HG02970 (cell line): ENCODE data around the gene TOP2B.

Experiments used
- ATAC-seq: cut with Tn5 transposase; IDR thresholded peaks from one replicate; pipeline ENCODE4 v1.9.1; 2021; ENCODE audit warnings: mild to moderate bottlenecking, moderate library complexity, moderate number of reproducible peaks; ENCODE audit not compliant: unreplicated experiment, low FRiP score

The TOP2B gene

GRCh38 chr3:25567388-25567787, 97.3 kb downstream of the TOP2B start:
- no peak for ATAC-seq

- no peak for ATAC-seq
Observed at GRCh38 chr3:25566358-25566920, 98.3 kb downstream of the TOP2B start.

DNA sequence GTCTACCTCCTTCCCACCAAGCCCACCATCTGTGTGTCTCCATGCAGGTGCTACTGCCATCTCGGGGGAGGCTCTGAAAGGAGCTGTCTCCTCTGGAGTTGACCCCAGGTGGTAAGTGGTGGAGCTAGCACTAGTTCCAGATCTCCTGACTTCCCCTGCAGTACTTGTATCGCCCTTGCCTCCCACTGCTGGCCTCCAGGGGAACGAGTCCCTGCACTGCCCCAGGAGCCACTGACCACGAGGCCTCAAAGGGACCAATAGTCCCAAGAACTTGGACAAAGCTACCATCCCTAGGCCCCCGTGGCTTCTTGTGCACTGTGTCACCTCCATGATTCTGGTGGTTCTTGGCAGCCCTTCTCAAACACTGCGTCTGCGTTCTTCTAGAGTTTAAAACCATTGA, 98.9 kb downstream of the TOP2B start:
- ATAC-seq, result no peak

GRCh38 chr3:25564075-25564474, 100.6 kb downstream of the TOP2B start:
- no peak for ATAC-seq

GRCh38 chr3:25563601-25564000, 101.1 kb downstream of the TOP2B start:
- ATAC-seq, result no peak

DNA sequence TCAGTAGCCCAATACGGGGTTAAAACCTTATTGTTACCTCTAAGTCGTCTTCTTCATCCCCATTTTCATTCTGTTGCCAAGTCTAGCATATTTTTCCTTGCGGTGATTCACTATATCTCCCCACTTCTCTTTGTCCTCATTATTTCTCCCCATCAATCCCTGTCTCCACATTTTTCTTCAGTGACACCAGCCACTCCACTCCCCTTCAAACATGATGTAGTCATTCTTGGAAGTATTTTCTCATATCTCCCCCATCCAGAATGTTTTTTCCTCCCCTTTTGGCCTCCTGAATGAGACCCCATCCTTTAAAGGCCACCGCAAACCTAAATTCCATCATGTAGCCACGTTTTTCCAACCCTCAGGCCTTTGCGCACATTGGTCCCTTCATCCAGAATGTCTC, 105.9 kb downstream of the TOP2B start:
- no peak for ATAC-seq

- ATAC-seq, result no peak
Observed at GRCh38 chr3:25558121-25558520, 106.6 kb downstream of the TOP2B start.

DNA sequence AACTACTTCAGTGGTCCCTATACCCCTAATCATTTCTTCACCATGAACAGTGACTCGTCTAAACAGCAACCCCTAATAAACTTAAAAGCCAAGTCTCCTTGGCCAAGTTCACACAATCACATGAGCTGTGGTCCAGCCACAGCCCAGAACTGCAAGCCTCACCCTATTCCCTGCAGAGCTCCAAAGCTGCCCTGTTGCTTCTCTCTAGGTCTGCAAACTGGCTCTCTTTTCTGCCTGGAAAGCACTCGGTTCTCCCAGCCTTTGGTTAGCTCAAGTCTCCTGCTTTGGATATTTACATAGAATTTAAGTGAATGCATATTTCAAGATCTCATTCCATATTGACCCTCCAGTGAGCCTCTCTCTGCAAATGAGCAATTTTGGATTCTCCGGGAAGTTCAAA, 107.0 kb downstream of the TOP2B start:
- ATAC-seq, result no peak

GRCh38 chr3:25556447-25556846, 108.3 kb downstream of the TOP2B start:
- no peak for ATAC-seq

DNA sequence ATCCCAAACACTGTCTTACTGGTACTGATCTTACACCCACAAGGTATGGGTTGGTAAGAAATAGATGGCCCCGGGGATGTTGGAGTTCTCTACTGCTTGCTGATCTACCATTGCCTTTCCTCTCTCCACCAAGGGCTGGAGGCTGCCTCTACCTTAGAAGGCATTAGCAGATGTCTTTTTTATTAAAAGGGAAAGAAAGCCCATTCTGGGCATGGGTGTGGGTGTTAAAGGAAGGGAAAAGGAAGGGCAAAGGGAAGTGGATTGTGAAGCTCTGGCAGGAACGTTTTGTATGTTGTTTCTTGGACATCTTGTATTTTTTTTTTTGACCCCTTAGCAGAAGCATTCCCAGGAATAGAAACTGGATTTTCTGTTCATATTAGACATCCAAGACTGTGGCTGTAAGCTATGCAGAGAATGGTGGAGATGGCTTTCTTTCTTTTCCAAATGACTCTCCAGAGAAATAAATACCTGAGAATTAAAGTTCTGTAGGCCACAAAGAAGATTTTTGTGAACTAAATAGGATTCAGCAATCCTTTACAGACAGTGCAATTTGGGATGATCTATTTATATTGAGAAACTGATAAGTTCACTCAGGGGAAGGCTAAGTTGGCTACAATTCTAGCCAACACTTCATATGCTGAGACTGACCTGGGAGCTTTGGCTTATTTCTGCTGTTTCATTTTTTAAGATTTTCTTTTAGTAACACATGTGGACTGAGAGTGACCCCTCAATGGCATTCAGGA, 108.8 kb downstream of the TOP2B start:
- ATAC-seq, result no peak

GRCh38 chr3:25554376-25554775, 110.3 kb downstream of the TOP2B start:
- no peak for ATAC-seq

DNA sequence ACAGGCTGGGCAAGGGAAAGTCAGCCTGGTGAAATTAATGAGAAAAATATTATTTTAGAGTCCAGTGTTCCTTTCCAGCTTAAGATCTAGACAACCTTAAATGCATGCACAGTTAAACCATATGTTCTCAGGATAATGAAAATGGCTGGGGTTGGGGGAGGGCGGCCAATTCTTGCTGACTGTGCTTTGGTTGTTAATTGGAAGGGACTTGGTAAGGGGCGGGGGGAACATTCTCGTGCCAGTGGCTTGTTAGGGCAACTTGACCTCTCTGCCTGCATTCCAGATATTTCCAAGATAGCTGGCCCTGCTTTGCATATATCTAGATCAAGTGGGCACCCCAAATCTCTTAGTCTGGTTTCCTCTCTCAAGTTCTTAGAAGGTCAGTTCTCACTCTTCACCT, 112.5 kb downstream of the TOP2B start:
- no peak for ATAC-seq

DNA sequence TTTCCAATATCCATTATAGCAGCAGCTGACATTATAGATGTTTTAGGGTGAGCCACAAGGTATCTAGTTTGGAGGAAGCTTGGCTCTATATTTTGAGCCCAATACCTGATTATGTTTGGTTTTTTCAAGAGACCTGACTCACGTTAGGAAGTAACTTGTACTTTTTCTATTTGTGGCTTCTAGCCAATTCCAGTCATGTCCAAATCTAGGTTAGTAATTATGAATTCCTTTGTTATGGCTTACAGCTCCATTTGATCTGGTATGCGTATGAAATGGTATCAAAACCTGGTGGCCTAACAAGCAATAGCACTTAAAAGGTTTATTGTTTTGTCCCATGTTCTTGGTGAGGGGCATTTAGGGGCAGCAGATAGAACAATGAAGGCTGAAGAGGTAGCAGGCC, 115.9 kb downstream of the TOP2B start:
- ATAC-seq, result no peak

- no peak for ATAC-seq
Observed at GRCh38 chr3:25547943-25548674, 116.6 kb downstream of the TOP2B start.
